Breast epithelium (tissue), 4 donors: ENCODE results near the gene INKA2. TPM values are rescaled to one million over a fixed set of nuclear protein-coding genes. Genes with fewer than 3 reads are reported as not detected.

Experiments used
- DNase-seq, 2 donors: peaks; one replicate each; pipeline ENCODE4 v3.0.0-alpha.2; 2019; ENCODE audit warnings: low spot score in 2 of 2
- H3K27ac ChIP-seq, 2 donors: fragments of 200-600 bp; sonication (generic) in 1 of 2; one replicate each; pipeline ENCODE4 v1.5.1; 2016 to 2019; ENCODE audit warnings: mild to moderate bottlenecking in 1 of 2
- H3K27me3 ChIP-seq, 2 donors: fragments of 200-600 bp; sonication (generic) in 1 of 2; one replicate each; pipeline versions ENCODE4 v1.5.1 to v1.6.0; 2017 to 2019; ENCODE audit warnings: control low read depth in 1 of 2, mild to moderate bottlenecking in 1 of 2
- H3K36me3 ChIP-seq: fragments of 200-600 bp; one replicate; pipeline ENCODE4 v1.5.1; 2019
- H3K4me1 ChIP-seq, 2 donors: fragments of 200-600 bp; sonication (generic); one replicate each; pipeline ENCODE4 v1.5.1; 2016 to 2019; ENCODE audit warnings: control low read depth in 1 of 2
- H3K4me3 ChIP-seq, 3 donors: fragments of 200-600 bp; sonication (generic); 1 replicate in 2 of 3; 2 replicates in 1 of 3; pipeline ENCODE4 v1.5.1; 2016 to 2019; ENCODE audit warnings: mild to moderate bottlenecking in 3 of 3, moderate library complexity in 2 of 3
- H3K9me3 ChIP-seq, 2 donors: fragments of 200-600 bp; sonication (generic) in 1 of 2; one replicate each; pipeline ENCODE4 v1.5.1; 2016 to 2019; ENCODE audit warnings: control low read depth in 1 of 2
- CTCF ChIP-seq, 3 donors: fragments of 450-650 bp; IDR thresholded peaks; one replicate each; pipeline ENCODE4 v1.5.1; 2016 to 2017; ENCODE audit warnings: antibody characterized with exemption in 3 of 3, mild to moderate bottlenecking in 3 of 3, moderate library complexity in 3 of 3
- POLR2A ChIP-seq: fragments of 450-650 bp; IDR thresholded peaks from one replicate; pipeline ENCODE4 v1.6.1; 2016; ENCODE audit warnings: antibody characterized with exemption, mild to moderate bottlenecking, moderate library complexity
- POLR2AphosphoS5 ChIP-seq, 3 donors: sonication (generic); formaldehyde crosslinking; IDR thresholded peaks; one replicate each; pipeline ENCODE4 v1.6.1; 2017; ENCODE audit warnings: antibody characterized with exemption in 3 of 3
- intact Hi-C: fragments of 100-400 bp; cut with DNase I; formaldehyde crosslinking; loops from one replicate; pipeline ENCODE4 v1.15.1; 2023; ENCODE audit warnings: low total_unique reads
- total RNA-seq, 3 donors: library from RNA; depleted of rRNA; stranded (reverse); fragments of >200 nt; gene quantifications; one replicate each; pipeline ENCODE4 v1.1.0, GENCODE V29; 2016

The INKA2 gene
- total RNA-seq, 3 donors from 2014 or later: 3.0 to 4.6 (median 3.8) TPM

- Histone ChIP-seq H3K27me3 (no peaks in the 10 kb centered on the region), H3K4me3 (peak overlapping the region; percentile 54 to 89 (median 69)), H3K4me1 (peaks cover 0 to 9% of the 10 kb centered on the region in 2 donors), H3K36me3 (no peaks in the 10 kb centered on the region), H3K27ac (peak overlapping the region; percentile 91 to 95), H3K9me3 (no peaks in the 10 kb centered on the region)
- no peak for DNase-seq
- TF ChIP-seq POLR2AphosphoS5 (IDR thresholded peaks at IDR 0.05) (no peak), POLR2A (no peak), CTCF (IDR thresholded peaks at IDR 0.05) (no peak)
- intact Hi-C loops: no loop called here
These were observed 950 bp upstream of the INKA2 start for GRCh38 chr1:111739925-111740765.

GRCh38 chr1:111738436-111739193 is 580 bp downstream of the INKA2 start:
- Histone ChIP-seq H3K4me1 (peaks cover 3 to 9% of the 10 kb centered on the region in 2 donors), H3K27ac (peak overlapping the region; percentile 91 to 95), H3K9me3 (no peaks in the 10 kb centered on the region), H3K4me3 (peak overlapping the region; percentile 54 to 89 (median 69)), H3K36me3 (no peaks in the 10 kb centered on the region), H3K27me3 (no peaks in the 10 kb centered on the region)
- TF ChIP-seq POLR2A (peak; percentile 14), POLR2AphosphoS5 (IDR thresholded peaks at IDR 0.05) (no peak)
- DNase-seq: peak; percentile 57 to 66
- intact Hi-C loops: no loop called here

GRCh38 chr1:111738133-111738435 is 1.1 kb downstream of the INKA2 start:
- H3K36me3 ChIP-seq: no peaks in the 10 kb centered on the region
- peak overlapping the region; percentile 91 to 95 for H3K27ac ChIP-seq
- H3K9me3 ChIP-seq: no peaks in the 10 kb centered on the region
- peaks cover 4 to 9% of the 10 kb centered on the region in 2 donors for H3K4me1 ChIP-seq
- TF ChIP-seq POLR2A (no peak), POLR2AphosphoS5 (IDR thresholded peaks at IDR 0.05) (no peak), CTCF (IDR thresholded peaks at IDR 0.05) (no peak)
- intact Hi-C loops: no loop called here
- DNase-seq: no peak
- peak overlapping the region; percentile 54 to 89 (median 69) for H3K4me3 ChIP-seq
- H3K27me3 ChIP-seq: no peaks in the 10 kb centered on the region

- Histone ChIP-seq H3K36me3 (no peaks in the 10 kb centered on the region), H3K4me1 (peaks cover 4 to 9% of the 10 kb centered on the region in 2 donors), H3K27ac (peak overlapping the region; percentile 91 to 95), H3K4me3 (peak overlapping the region; percentile 54 to 89 (median 69)), H3K9me3 (no peaks in the 10 kb centered on the region), H3K27me3 (no peaks in the 10 kb centered on the region)
- intact Hi-C loops: no loop called here
- DNase-seq: no peak
- no peak for TF ChIP-seq CTCF (IDR thresholded peaks at IDR 0.05)
- no peak for TF ChIP-seq POLR2A
- TF ChIP-seq POLR2AphosphoS5 (IDR thresholded peaks at IDR 0.05): no peak
These were observed 1.7 kb downstream of the INKA2 start for GRCh38 chr1:111737216-111738132.

- peak overlapping the region in 1 of 2 donors; percentile 8 for H3K27ac ChIP-seq
- no peaks in the 10 kb centered on the region for H3K27me3 ChIP-seq
- H3K9me3 ChIP-seq: no peaks in the 10 kb centered on the region
- intact Hi-C loops: no loop called here
- peaks cover 4 to 9% of the 10 kb centered on the region in 2 donors for H3K4me1 ChIP-seq
- DNase-seq: no peak
- H3K4me3 ChIP-seq: no peak overlapping the region
- H3K36me3 ChIP-seq: no peaks in the 10 kb centered on the region
- no peak for TF ChIP-seq POLR2A
- TF ChIP-seq CTCF (IDR thresholded peaks at IDR 0.05): no peak
- TF ChIP-seq POLR2AphosphoS5 (IDR thresholded peaks at IDR 0.05): no peak
These were observed 2.5 kb downstream of the INKA2 start for GRCh38 chr1:111736548-111737215.
